H9 (cell line): Measurements from ENCODE around the gene OR5AN1. TPM values are rescaled to one million over a fixed set of nuclear protein-coding genes. Genes with fewer than 3 reads are reported as not detected.

ENCODE experiments used
- DNase-seq: peaks from one replicate; pipeline ENCODE4 v3.0.0-alpha.2; 2017
- H2AFZ ChIP-seq: one replicate; pipeline ENCODE4 v1.6.1; 2013; ENCODE audit warnings: mild to moderate bottlenecking, low read length, control low read depth, moderate library complexity
- H2AK5ac ChIP-seq: 2 replicates; pipeline ENCODE4 v1.6.1; 2013; ENCODE audit warnings: low read length, control low read depth, mixed read lengths; ENCODE audit not compliant: insufficient read length
- H2BK120ac ChIP-seq: one replicate; pipeline ENCODE4 v1.6.1; 2013; ENCODE audit warnings: low read depth, mild to moderate bottlenecking, low read length, control low read depth, inconsistent platforms; ENCODE audit not compliant: poor library complexity, severe bottlenecking
- H2BK12ac ChIP-seq: 2 replicates; pipeline ENCODE4 v1.6.1; 2013; ENCODE audit warnings: low read length, control low read depth, mixed read lengths, low read depth; ENCODE audit not compliant: insufficient read length
- H2BK15ac ChIP-seq: 2 replicates; pipeline ENCODE4 v1.6.1; 2013; ENCODE audit warnings: low read depth, low read length, control low read depth
- H2BK20ac ChIP-seq: one replicate; pipeline ENCODE4 v1.6.1; 2013; ENCODE audit warnings: low read depth, mild to moderate bottlenecking, low read length, control low read depth, inconsistent platforms; ENCODE audit not compliant: poor library complexity, severe bottlenecking
- H2BK5ac ChIP-seq: 2 replicates; pipeline ENCODE4 v1.6.1; 2013; ENCODE audit warnings: low read length, control low read depth, mixed read lengths; ENCODE audit not compliant: insufficient read length
- H3K14ac ChIP-seq: 2 replicates; pipeline ENCODE4 v1.6.1; 2013; ENCODE audit warnings: low read length, control low read depth; ENCODE audit not compliant: insufficient read depth
- H3K18ac ChIP-seq: 2 replicates; pipeline ENCODE4 v1.6.1; 2013; ENCODE audit warnings: low read depth, mild to moderate bottlenecking, mixed read lengths, low read length, control low read depth; ENCODE audit not compliant: insufficient read length
- H3K23ac ChIP-seq: 2 replicates; pipeline ENCODE4 v1.6.1; 2013; ENCODE audit warnings: low read length, control low read depth, mixed read lengths, low read depth; ENCODE audit not compliant: insufficient read length
- H3K23me2 ChIP-seq: 2 replicates; pipeline ENCODE4 v1.6.1; 2013; ENCODE audit warnings: low read depth, mild to moderate bottlenecking, mixed read lengths, low read length, control low read depth; ENCODE audit not compliant: insufficient read length, poor library complexity, severe bottlenecking
- H3K27ac ChIP-seq: 2 replicates; pipeline ENCODE4 v1.5.1; 2013; ENCODE audit warnings: low read length, control low read depth, mixed read lengths, low read depth; ENCODE audit not compliant: insufficient read length
- H3K27me3 ChIP-seq: 2 replicates; pipeline ENCODE4 v1.6.1; 2013; ENCODE audit warnings: low read length, control low read depth, inconsistent platforms; ENCODE audit not compliant: insufficient read depth
- H3K4ac ChIP-seq: 2 replicates; pipeline ENCODE4 v1.6.1; 2013; ENCODE audit warnings: low read depth, mild to moderate bottlenecking, control low read depth, inconsistent platforms, low read length, moderate library complexity
- H3K4me1 ChIP-seq: 2 replicates; pipeline ENCODE4 v1.6.1; 2013; ENCODE audit warnings: low read length, control low read depth, inconsistent platforms; ENCODE audit not compliant: insufficient read depth
- H3K4me2 ChIP-seq: 2 replicates; pipeline ENCODE4 v1.6.1; 2013; ENCODE audit warnings: low read length, control low read depth, mixed read lengths; ENCODE audit not compliant: insufficient read length, insufficient read depth
- H3K56ac ChIP-seq: 2 replicates; pipeline ENCODE4 v1.6.1; 2013; ENCODE audit warnings: low read depth, mild to moderate bottlenecking, mixed read lengths, low read length, control low read depth; ENCODE audit not compliant: insufficient read length
- H3K79me1 ChIP-seq: 2 replicates; pipeline ENCODE4 v1.6.1; 2013; ENCODE audit warnings: low read depth, mild to moderate bottlenecking, moderate library complexity, low read length, control low read depth, inconsistent platforms; ENCODE audit not compliant: insufficient read depth, poor library complexity, severe bottlenecking
- H3K79me2 ChIP-seq: 2 replicates; pipeline ENCODE4 v1.6.1; 2013; ENCODE audit warnings: low read length, control low read depth, inconsistent platforms; ENCODE audit not compliant: insufficient read depth
- H3K9ac ChIP-seq: 2 replicates; pipeline ENCODE4 v1.6.1; 2013; ENCODE audit warnings: low read length, control low read depth, mixed read lengths; ENCODE audit not compliant: insufficient read length; ENCODE audit errors: extremely low read depth
- H3K9me3 ChIP-seq: one replicate; pipeline ENCODE4 v1.6.1; 2013; ENCODE audit warnings: low read depth, low read length, inconsistent platforms; ENCODE audit not compliant: control insufficient read depth
- H3T11ph ChIP-seq: one replicate; pipeline ENCODE4 v1.6.1; 2013; ENCODE audit warnings: mild to moderate bottlenecking, low read length, control low read depth, inconsistent platforms
- H4K20me1 ChIP-seq: one replicate; pipeline ENCODE4 v1.6.1; 2013; ENCODE audit not compliant: control insufficient read depth, insufficient read length, insufficient read depth
- H4K5ac ChIP-seq: 2 replicates; pipeline ENCODE4 v1.6.1; 2013; ENCODE audit warnings: low read depth, mild to moderate bottlenecking, mixed read lengths, low read length, control low read depth; ENCODE audit not compliant: insufficient read length
- H4K8ac ChIP-seq: replicated peaks from 2 replicates; pipeline ENCODE4 v1.6.1; 2013; ENCODE audit warnings: low read length, control low read depth, mixed read lengths, low read depth; ENCODE audit not compliant: insufficient read length
- H4K91ac ChIP-seq: 2 replicates; pipeline ENCODE4 v1.6.1; 2013; ENCODE audit warnings: low read depth, mild to moderate bottlenecking, moderate library complexity, mixed read lengths, low read length, control low read depth; ENCODE audit not compliant: insufficient read length
- H3K27ac Mint-ChIP-seq, 3 experiments: 2 replicates in 2 of 3; 3 replicates in 1 of 3; pipeline ENCODE4 v1.8.0; 2020 to 2021; ENCODE audit warnings: mixed read lengths in 3 of 3, mild to moderate bottlenecking in 1 of 3, moderate library complexity in 1 of 3
- H3K27me3 Mint-ChIP-seq: 2 replicates; pipeline ENCODE4 v1.8.0; 2021; ENCODE audit warnings: low read depth, mild to moderate bottlenecking, moderate library complexity, mixed read lengths
- H3K36me3 Mint-ChIP-seq, 3 experiments: 2 replicates in 2 of 3; 3 replicates in 1 of 3; pipeline ENCODE4 v1.8.0; 2020 to 2021; ENCODE audit warnings: low read depth in 3 of 3, mixed read lengths in 3 of 3; ENCODE audit not compliant: insufficient read depth in 1 of 3
- H3K4me1 Mint-ChIP-seq, 2 experiments: 2 replicates each; pipeline ENCODE4 v1.8.0; 2020; ENCODE audit warnings: mixed read lengths in 2 of 2
- H3K4me3 Mint-ChIP-seq, 2 experiments: 2 replicates in 1 of 2; 3 replicates in 1 of 2; pipeline ENCODE4 v1.8.0; 2020 to 2021; ENCODE audit warnings: mild to moderate bottlenecking in 2 of 2, mixed read lengths in 2 of 2, moderate library complexity in 1 of 2
- H3K9me3 Mint-ChIP-seq, 2 experiments: 2 replicates in 1 of 2; 3 replicates in 1 of 2; pipeline ENCODE4 v1.8.0; 2020; ENCODE audit warnings: mild to moderate bottlenecking in 2 of 2, mixed read lengths in 2 of 2, moderate library complexity in 1 of 2
- WGBS: extraction: QIAGEN DNeasy Blood & Tissue Kit; methylation state at CpG from one replicate; pipeline ENCODE4 v1.1.7; 2013; ENCODE audit warnings: missing lambda C conversion rate, low lambda C conversion rate, mixed read lengths; ENCODE audit not compliant: insufficient read length; ENCODE audit errors: extremely low coverage; 5-methylcytosine and 5-hydroxymethylcytosine counted together
- total RNA-seq: library from RNA; stranded (reverse); gene quantifications from 2 replicates; pipeline ENCODE4 v1.2.1, GENCODE V29; 2021
- TF ChIP-seq, protein P1 (sequence below): fragments of 200-600 bp; sonication (generic); conservative IDR thresholded peaks from 3 replicates; pipeline ENCODE4 v1.8.0; 2021; ENCODE audit warnings: antibody characterized with exemption, mild to moderate bottlenecking

The OR5AN1 gene
- total RNA-seq, 1 experiment from 2014 or later = not detected

DNA sequence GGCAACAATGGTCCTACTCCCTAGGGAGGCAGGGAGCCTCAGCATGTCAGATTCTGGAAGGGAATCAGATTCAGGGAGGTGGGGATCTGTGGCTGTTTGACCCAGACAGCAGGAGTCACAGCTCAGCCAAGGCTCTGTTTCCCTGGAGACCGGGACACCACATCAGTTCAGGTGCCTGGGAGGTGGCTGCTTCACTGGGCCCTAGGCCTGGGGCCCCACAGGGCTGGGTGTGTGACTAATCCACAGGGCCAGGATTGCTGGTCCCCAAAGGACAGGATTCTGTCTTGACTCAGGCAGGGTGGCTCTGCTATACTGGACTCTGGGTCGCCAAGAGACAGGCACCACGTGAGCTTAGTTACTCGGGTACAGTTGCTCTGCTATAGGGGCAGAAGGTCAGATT lies 3.5 kb upstream of the OR5AN1 start:
- no peak overlapping the region for H2BK12ac ChIP-seq
- no peak overlapping the region for H4K5ac ChIP-seq
- peaks cover 6 to 24% (median 16%) of the 10 kb centered on the region in 3 experiments; a peak in 5 of 7 replicates for H3K36me3 Mint-ChIP-seq
- H3K9me3 ChIP-seq = peaks cover 12% of the 10 kb centered on the region
- no peak overlapping the region for H3T11ph ChIP-seq
- no peak overlapping the region for H3K18ac ChIP-seq
- no peak overlapping the region for H3K4ac ChIP-seq
- no peak for DNase-seq
- H2BK20ac ChIP-seq = no peak overlapping the region
- WGBS = no CpG with 5 or more reads among the region's 4 CpGs
- H3K23ac ChIP-seq = no peak overlapping the region
- no peak overlapping the region for H3K4me2 ChIP-seq
- no peak overlapping the region for H3K9ac ChIP-seq
- H2BK5ac ChIP-seq = no peak overlapping the region
- H3K4me3 Mint-ChIP-seq = no peak overlapping the region; a peak in 1 of 5 replicates
- H3K9me3 Mint-ChIP-seq = peaks cover 27 to 86% of the 10 kb centered on the region in 2 experiments
- H3K79me2 ChIP-seq = no peaks in the 10 kb centered on the region
- no peaks in the 10 kb centered on the region for H3K27me3 ChIP-seq
- no peaks in the 10 kb centered on the region for H3K27me3 Mint-ChIP-seq
- no peaks in the 10 kb centered on the region for H3K23me2 ChIP-seq
- no peak overlapping the region for H2AK5ac ChIP-seq
- H2BK120ac ChIP-seq = no peak overlapping the region
- no peaks in the 10 kb centered on the region for H3K79me1 ChIP-seq
- H2BK15ac ChIP-seq = no peak overlapping the region
- 0 out of 2 replicates have a peak overlapping the region, but pooled peaks have one; percentile 75 for H3K14ac ChIP-seq
- TF ChIP-seq, protein P1, sequence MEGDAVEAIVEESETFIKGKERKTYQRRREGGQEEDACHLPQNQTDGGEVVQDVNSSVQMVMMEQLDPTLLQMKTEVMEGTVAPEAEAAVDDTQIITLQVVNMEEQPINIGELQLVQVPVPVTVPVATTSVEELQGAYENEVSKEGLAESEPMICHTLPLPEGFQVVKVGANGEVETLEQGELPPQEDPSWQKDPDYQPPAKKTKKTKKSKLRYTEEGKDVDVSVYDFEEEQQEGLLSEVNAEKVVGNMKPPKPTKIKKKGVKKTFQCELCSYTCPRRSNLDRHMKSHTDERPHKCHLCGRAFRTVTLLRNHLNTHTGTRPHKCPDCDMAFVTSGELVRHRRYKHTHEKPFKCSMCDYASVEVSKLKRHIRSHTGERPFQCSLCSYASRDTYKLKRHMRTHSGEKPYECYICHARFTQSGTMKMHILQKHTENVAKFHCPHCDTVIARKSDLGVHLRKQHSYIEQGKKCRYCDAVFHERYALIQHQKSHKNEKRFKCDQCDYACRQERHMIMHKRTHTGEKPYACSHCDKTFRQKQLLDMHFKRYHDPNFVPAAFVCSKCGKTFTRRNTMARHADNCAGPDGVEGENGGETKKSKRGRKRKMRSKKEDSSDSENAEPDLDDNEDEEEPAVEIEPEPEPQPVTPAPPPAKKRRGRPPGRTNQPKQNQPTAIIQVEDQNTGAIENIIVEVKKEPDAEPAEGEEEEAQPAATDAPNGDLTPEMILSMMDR = no peak
- H4K8ac ChIP-seq = no peak overlapping the region
- no peak overlapping the region for H4K91ac ChIP-seq
- H3K27ac ChIP-seq = no peak overlapping the region
- H3K4me1 Mint-ChIP-seq = no peaks in the 10 kb centered on the region
- H3K4me1 ChIP-seq = no peaks in the 10 kb centered on the region
- no peak overlapping the region for H3K27ac Mint-ChIP-seq
- no peaks in the 10 kb centered on the region for H4K20me1 ChIP-seq
- H3K56ac ChIP-seq = no peak overlapping the region
- no peak overlapping the region for H2AFZ ChIP-seq
